HG03139 (cell line): ENCODE data around the gene ARRDC5.
"Not testable (repeated sequence)": the region's sequence is repeated elsewhere in the genome, so short reads cannot be mapped to it uniquely, and the experiment has no call there.

Experiments
- ATAC-seq: cut with Tn5 transposase; IDR thresholded peaks from one replicate; pipeline ENCODE4 v1.9.1; 2021; ENCODE audit not compliant: unreplicated experiment

The ARRDC5 gene

DNA sequence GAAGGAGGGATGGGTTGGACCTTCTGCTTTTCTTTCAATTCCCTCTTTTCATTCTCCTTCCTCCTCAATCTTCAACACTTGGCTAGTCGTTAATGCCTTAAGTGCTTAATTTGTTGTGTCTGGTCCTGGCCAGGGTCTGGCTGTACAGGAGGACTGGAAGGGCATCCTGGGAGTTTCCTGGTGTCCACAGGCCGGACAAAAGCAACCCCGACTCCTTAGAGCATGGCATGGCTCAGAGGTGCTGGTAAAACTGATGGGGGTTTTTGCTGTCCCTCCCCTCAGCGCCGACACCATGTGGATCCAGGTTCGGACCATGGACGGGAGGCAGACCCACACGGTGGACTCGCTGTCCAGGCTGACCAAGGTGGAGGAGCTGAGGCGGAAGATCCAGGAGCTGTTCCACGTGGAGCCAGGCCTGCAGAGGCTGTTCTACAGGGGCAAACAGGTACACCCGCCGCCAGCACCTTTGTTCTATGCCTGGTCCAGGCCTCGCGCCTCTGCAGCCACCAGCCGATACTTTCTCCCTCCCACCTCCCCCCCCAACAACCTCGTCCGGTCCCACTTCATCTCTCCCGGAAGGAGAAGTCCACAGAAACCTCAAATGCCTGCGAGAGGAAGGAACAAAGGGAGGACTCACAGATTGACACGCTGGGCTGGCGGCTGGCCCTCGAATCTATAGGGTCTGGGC is 8.0 kb upstream of the ARRDC5 start:
- no peak for ATAC-seq

DNA sequence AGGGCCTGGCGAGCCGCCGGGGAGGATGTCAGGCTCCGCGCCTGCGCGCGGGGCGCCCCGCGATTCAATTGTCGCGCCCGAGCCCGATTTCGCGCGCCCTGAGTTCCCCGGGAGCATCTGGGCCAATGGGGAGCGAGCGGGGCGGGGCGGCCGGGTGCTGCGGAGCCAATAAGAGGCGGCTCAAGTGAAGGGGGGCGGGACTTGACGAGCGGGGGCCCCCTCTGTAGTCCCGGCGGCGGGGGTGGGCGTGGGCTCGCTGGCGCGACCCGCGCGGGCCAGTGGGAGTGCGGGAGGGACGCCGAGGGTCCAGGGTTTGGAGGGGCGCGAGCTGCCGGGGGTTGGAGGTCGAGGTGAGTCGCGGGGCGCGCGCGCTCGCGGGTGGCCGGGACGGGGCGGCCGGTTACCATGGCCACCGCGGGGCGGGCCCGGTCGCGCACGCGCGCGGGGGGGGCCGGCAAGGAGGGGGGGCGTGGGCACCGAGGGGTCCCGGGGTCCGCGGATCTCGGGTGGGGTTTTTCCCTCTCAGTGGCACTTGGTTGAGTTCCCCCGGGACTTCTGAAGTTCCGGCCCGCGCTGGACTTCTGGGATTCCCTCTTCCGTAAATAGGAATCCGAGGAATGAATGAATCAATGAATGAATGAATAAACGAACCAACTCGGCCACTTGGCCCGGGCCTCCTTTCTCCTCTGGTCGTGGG is 7.3 kb upstream of the ARRDC5 start:
- peak; percentile 72 for ATAC-seq

DNA sequence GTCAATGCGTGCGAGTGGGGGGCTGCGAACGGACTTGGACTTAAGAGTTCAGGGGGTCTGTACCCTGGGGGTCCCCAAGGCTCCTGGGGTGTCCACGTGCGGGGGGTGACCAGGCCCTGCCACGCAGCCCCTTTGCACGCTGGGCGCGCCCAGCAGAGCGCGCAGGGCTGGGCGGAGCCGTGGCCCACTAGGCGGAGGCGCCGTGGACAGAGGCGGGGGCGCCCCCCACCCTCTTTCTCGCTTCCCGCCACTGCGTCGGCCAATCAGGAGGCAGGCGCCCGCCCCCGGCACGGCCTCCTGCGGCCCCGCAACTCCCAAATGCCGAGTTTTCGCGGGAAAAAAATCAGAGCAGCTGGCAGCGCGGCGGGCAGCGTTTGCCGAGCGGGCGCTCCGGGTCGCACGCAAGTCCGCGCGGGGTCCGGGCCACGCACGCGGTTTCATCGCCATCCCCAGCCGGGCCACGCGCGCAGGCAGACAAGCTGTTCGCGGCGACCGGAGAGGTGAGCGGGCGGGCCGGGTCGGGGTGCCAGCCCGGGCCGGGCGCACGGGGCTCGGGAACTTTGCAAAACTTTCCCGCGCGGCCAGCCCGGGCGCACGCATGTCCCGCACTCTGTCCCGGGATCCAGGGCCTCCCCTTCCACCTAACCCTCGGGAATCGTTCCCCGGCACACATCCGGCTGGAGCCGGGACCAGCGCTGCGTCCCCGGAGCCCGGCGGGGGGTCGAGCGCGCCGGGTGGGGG is 6.6 kb upstream of the ARRDC5 start, which contains the start of gene UHRF1:
Gene UHRF1 (plus strand): TSS at position 346 of the 741 bp plus-strand sequence. CDS start 1,385 bp downstream, outside the sequence.
- ATAC-seq = no peak

- ATAC-seq = no peak
Observed at GRCh38 chr19:4908781-4909155, 6.1 kb upstream of the ARRDC5 start.

DNA sequence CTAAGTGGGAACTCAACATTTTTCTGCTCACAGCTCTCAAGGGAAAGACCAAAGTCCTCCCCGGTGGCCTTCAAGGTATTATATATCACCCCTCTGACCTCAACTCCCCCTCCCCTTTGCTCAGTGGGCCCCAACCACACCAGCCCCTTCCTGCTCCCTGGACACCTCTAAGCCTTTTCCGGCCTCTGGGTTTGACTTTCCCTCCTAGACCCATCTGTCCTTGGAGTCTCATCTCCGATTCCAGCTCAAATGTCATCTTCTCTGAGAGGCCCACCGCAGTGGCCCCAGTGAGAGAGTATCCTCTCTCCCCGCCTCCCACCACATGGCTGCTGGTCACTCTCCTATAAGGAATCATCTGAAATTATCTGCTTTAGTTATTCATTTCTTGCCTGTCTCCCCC is 5.7 kb upstream of the ARRDC5 start:
- ATAC-seq = no peak

GRCh38 chr19:4906963-4907362 is 4.3 kb upstream of the ARRDC5 start:
- no peak for ATAC-seq

- ATAC-seq = no peak
Observed at GRCh38 chr19:4904481-4904880, 1.8 kb upstream of the ARRDC5 start.

- ATAC-seq = not testable (repeated sequence)
Observed at GRCh38 chr19:4900879-4901278, 1.8 kb downstream of the ARRDC5 start.

DNA sequence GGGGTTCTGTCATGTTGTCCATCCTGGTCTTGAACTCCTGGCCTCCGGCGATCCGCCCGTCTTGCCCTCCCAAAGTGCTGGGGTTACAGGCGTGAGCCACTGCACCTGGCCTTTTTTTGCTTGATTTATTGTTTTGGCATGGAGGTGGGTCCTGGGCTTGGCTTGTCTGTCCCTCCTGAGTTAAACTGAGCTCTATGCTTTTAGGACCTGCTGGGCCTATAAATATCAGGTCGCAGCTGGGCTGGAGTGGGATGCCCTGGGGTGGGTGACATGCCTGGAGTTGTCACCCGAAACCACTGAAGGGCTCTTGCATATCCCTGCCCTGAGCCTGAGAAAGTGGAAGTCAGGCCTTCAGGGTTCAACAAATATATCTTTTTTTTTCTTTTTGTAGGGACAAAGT is 5.5 kb downstream of the ARRDC5 start:
- no peak for ATAC-seq

- ATAC-seq = no peak
Observed at GRCh38 chr19:4896372-4896771, 6.3 kb downstream of the ARRDC5 start.

DNA sequence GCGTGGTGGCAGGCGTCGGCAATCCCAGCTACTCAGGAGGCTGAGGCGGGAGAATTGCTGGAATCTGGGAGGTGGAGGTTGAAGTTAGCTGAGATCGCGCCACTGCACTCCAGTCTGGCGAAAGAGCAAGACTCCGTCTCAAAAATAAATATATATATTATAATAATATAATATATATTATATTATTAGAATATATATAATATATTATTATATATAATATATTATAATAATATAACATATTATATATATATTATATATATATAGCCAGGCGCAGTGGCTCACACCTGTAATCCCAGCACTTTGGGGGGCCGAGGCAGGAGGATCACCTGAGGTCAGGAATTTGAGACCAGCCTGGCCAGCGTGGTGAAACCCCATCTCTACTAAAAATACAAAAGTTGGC is 9.7 kb downstream of the ARRDC5 start:
- not testable (repeated sequence) for ATAC-seq

GRCh38 chr19:4891066-4891465 is 11.6 kb downstream of the ARRDC5 start:
- ATAC-seq = no peak

DNA sequence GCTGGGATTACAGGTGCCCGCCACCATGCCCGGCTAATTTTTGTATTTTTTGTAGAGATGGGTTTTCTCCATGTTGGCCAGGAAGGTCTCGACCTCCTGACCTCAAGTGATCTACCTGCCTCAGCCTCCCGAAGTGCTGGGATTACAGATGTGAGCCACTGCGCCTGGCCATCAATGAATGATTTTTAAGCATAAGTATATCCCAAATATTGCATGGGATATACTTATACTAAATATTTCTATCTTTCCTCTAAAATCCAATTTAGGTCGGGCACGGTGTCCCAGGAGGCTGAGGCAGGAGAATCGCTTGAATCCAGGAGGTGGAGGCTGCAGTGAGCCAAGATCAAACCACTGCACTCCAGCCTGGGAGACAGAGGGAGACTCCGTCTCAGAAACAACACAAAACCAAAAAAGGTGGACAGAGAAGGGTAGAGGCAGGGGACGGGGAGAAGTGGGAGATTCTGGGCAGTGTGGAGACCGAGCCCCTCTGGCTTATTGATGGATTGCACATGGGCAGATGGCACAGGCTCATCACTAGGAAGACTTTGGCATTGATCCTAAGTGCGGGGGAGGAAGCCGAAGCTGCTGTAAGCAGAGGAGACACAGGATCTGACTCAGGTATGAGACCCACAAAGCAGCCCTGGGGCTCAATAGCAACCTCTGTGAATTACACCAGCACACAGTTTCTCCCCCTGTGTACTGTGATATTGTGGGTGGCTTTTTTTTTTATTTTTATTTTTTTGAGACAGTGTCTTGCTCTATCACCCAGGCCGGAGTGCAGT is 13.5 kb downstream of the ARRDC5 start:
- ATAC-seq = no peak

DNA sequence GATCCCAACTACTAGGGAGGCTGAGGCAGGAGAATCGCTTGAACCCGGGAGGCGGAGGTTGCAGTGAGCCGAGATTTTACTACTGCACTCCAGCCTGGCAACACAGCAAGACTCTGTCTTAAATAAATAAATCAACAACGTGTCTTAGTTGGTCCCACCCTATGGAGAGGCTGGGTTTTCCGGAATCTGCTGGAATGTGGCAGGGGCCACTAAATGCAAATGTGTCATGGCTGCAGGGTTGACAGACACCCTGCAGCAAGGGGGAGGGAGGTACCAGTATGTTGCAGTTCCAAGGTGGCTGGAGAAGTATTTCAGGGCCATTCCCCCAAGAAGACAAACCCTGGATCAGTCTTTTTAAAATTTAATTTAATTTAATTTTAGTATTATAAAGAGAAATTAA is 14.9 kb downstream of the ARRDC5 start:
- not testable (repeated sequence) for ATAC-seq

GRCh38 chr19:4884993-4885392 is 17.7 kb downstream of the ARRDC5 start:
- ATAC-seq = not testable (repeated sequence)

DNA sequence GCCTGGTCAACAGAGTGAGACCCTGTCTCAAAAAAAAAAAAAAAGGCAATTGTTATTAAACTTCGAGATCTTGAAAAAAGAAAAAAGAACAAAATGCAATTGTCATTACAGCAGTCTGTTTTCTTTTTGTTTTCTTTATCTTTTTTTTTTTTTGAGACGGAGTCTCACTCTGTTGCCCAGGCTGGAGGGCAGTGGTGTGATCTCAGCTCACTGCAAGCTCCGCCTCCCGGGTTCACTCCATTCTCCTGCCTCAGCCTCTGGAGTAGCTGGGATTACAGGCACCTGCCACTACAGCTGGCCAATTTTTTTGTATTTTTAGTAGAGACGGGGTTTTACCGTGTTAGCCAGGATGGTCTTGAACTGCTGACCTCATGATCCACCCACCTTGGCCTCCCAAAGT is 19.8 kb downstream of the ARRDC5 start:
- ATAC-seq = not testable (repeated sequence)

DNA sequence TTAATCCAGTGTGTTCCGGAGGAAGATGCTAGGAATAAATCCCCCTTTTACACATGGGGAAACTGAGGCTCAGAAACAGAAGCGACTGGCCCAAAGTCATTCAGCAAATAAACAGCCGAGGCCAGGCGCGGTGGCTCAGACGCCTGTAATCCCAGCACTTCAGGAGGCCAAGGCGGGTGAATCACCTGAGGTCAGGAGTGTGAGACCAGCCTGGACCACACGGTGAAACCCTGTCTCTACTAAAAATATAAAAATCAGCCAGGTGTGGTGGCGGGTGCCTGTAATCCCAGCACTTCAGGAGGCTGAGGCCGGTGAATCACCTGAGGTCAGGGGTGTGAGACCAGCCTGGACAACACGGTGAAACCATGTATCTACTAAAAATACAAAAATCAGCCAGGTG is 23.7 kb downstream of the ARRDC5 start:
- no peak for ATAC-seq

GRCh38 chr19:4878491-4878968 is 24.2 kb downstream of the ARRDC5 start:
- no peak for ATAC-seq

- no peak for ATAC-seq
Observed at GRCh38 chr19:4877753-4878490, 24.8 kb downstream of the ARRDC5 start.

DNA sequence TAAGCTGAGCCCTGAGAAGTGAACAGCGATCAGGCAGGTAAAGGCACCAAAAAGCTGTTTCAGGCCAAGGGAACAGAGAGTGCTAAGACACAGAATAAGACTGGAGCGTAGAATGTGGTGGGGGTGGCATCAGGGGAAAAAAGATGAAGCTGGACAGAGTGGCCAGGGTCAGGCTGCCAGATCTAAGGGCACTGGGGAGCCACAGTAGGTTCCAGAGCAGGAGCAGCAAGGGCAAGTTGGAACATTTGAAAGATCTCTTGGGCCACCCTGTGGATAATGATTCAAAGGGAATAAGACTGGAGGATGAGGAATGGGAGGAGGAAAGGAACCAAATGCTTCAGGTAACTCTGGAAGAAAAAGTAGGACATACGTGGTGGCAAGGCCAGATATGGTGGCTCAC is 28.8 kb downstream of the ARRDC5 start:
- ATAC-seq = no peak
